ENCODE data around the gene RUNDC3A.

RUNDC3A gene

GRCh38 chr17:44308320-44308818 is at the start of gene RUNDC3A:
RUNDC3A (plus strand) TSS chr17:44308601; CDS start chr17:44308833, 232 bp downstream.
- peak; percentile 96 for DNase-seq

- no peak for DNase-seq
Measured at GRCh38 chr17:44258811-44259351, 49.5 kb upstream of the RUNDC3A start.

GRCh38 chr17:44260296-44260695 is 48.1 kb upstream of the RUNDC3A start:
- DNase-seq = no peak

- no peak for DNase-seq
Measured at GRCh38 chr17:44262654-44263225, 45.7 kb upstream of the RUNDC3A start.

- no peak for DNase-seq
Measured at GRCh38 chr17:44263345-44263902, 45.0 kb upstream of the RUNDC3A start.

- DNase-seq = no peak
Measured at GRCh38 chr17:44266402-44267164, 41.8 kb upstream of the RUNDC3A start.

- DNase-seq = no peak
Measured at GRCh38 chr17:44267165-44267455, 41.3 kb upstream of the RUNDC3A start.

GRCh38 chr17:44267818-44268490 is 40.4 kb upstream of the RUNDC3A start, which contains the start of gene SLC4A1:
SLC4A1 (minus strand) TSS chr17:44268135; CDS start chr17:44262866, 5,269 bp downstream.
- DNase-seq = no peak

GRCh38 chr17:44268709-44269534 is 39.5 kb upstream of the RUNDC3A start:
- DNase-seq = no peak

GRCh38 chr17:44269535-44270240 is 38.7 kb upstream of the RUNDC3A start:
- DNase-seq = no peak

- no peak for DNase-seq
Measured at GRCh38 chr17:44272321-44272951, 36.0 kb upstream of the RUNDC3A start.

GRCh38 chr17:44272954-44273353 is 35.4 kb upstream of the RUNDC3A start:
- no peak for DNase-seq

- no peak for DNase-seq
Measured at GRCh38 chr17:44273607-44274006, 34.8 kb upstream of the RUNDC3A start.

- no peak for DNase-seq
Measured at GRCh38 chr17:44277976-44278375, 30.4 kb upstream of the RUNDC3A start.

GRCh38 chr17:44279346-44279665 is 29.1 kb upstream of the RUNDC3A start:
- no peak for DNase-seq

GRCh38 chr17:44279666-44280391 is 28.6 kb upstream of the RUNDC3A start:
- peak; percentile 42 for DNase-seq

- no peak for DNase-seq
Measured at GRCh38 chr17:44280392-44280937, 27.9 kb upstream of the RUNDC3A start.

- DNase-seq = no peak
Measured at GRCh38 chr17:44281570-44281969, 26.8 kb upstream of the RUNDC3A start.

GRCh38 chr17:44282264-44282663 is 26.1 kb upstream of the RUNDC3A start:
- DNase-seq = no peak

GRCh38 chr17:44283344-44284023 is 24.9 kb upstream of the RUNDC3A start:
- DNase-seq = no peak

Measured in midbrain (tissue), 1 donor.